ENCODE results near the gene SLC28A1.

GRCh38 chr15:84944311-84944710, 59.8 kb downstream of the SLC28A1 start:
- TF ChIP-seq CTCF (optimal IDR thresholded peaks at IDR 0.05 in 1 of 3, IDR thresholded peaks at IDR 0.05 in 1 of 3, conservative IDR thresholded peaks at IDR 0.05 in 1 of 3; ENCODE audit: extremely low read depth in 1 of 3, insufficient read depth in 2 of 3, low read length in 3 of 3) (no peak), EZH2 (IDR thresholded peaks at IDR 0.05; ENCODE audit: low read length) (no peak)

Measured in keratinocyte (primary cell).